G401.6 (cell line): ENCODE results near the gene OAS2.
"Not testable (repeated sequence)": the region's sequence is repeated elsewhere in the genome, so short reads cannot be mapped to it uniquely, and the experiment has no call there.

Experiments used
- FAIRE-seq: peaks from 2 replicates; lab custom pipeline; 2012; peaks lifted over from hg19 to GRCh38; lab: Jason Lieb, UNC

The OAS2 gene

GRCh38 chr12:112948806-112949205 is 29.5 kb upstream of the OAS2 start:
- no peak for FAIRE-seq

DNA sequence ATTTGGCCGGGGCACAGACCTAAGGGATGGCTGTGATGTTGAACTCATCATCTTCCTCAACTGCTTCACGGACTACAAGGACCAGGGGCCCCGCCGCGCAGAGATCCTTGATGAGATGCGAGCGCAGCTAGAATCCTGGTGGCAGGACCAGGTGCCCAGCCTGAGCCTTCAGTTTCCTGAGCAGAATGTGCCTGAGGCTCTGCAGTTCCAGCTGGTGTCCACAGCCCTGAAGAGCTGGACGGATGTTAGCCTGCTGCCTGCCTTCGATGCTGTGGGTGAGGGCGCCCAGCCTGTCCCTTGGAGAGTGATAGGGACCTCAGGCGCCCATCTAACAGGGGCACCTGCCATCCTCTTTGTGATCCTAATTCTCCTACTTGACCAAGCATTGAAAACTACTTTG is 27.6 kb upstream of the OAS2 start:
- no peak for FAIRE-seq

GRCh38 chr12:112957125-112957524 is 21.2 kb upstream of the OAS2 start:
- not testable (repeated sequence) for FAIRE-seq

GRCh38 chr12:112961074-112961473 is 17.2 kb upstream of the OAS2 start:
- FAIRE-seq, result no peak

- FAIRE-seq, result no peak
Measured at GRCh38 chr12:112961536-112961935, 16.8 kb upstream of the OAS2 start.

DNA sequence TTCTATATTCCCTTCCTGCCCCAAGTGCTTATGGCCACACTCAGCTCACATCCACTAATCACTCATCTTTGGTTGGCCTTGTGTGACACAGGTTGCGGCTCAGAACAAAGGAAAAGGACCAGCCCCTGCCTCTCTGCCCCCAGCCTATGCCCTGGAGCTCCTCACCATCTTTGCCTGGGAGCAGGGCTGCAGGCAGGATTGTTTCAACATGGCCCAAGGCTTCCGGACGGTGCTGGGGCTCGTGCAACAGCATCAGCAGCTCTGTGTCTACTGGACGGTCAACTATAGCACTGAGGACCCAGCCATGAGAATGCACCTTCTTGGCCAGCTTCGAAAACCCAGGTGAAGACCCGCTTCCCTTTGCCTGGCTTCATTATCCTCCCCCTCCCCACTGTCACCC is 15.8 kb upstream of the OAS2 start:
- FAIRE-seq, result no peak

DNA sequence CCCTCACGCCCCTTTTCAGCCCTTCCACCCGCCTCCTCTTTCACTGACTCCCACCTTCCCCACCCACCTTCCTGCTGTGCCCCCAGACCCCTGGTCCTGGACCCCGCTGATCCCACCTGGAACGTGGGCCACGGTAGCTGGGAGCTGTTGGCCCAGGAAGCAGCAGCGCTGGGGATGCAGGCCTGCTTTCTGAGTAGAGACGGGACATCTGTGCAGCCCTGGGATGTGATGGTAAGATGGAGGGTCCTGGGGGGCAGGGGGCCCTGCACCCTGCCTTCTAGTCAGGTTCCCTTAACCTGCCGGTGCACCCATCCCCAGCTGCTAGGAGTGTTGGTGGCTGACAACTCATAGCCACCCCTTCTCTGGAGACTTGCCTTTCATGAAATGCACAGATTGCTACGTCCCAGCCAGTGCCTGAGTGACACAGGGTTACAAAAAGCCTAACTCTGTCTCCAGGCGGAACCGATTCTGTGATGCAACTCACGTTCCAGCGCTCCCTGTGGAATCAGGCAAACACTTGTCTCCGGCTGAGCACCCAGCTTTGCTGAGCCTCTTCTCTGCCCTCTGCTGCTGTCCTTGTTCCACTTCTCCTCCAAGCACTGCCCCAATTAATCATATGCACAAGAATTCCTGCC is 15.0 kb upstream of the OAS2 start:
- FAIRE-seq, result no peak

- no peak for FAIRE-seq
Measured at GRCh38 chr12:112964067-112964670, 14.2 kb upstream of the OAS2 start.

DNA sequence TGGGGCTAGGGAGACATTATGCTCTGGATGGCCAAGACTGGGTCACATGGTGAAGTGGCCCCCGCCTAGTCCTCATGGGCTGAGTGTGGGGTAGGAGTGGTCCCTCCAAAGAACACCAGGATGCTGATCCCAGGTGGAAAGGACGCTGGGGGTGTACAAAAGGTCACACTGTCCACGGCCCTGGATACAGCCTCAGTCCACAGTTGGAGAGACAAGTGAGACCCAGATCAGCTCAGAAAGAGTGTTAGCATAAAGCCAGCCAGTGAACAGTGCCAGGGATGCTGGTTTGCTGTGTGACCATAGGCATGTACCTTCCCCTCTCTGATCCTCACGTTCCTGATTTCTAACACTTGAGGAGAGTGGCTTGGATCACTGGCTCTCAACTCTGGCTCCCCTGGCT is 13.4 kb upstream of the OAS2 start:
- no peak for FAIRE-seq

DNA sequence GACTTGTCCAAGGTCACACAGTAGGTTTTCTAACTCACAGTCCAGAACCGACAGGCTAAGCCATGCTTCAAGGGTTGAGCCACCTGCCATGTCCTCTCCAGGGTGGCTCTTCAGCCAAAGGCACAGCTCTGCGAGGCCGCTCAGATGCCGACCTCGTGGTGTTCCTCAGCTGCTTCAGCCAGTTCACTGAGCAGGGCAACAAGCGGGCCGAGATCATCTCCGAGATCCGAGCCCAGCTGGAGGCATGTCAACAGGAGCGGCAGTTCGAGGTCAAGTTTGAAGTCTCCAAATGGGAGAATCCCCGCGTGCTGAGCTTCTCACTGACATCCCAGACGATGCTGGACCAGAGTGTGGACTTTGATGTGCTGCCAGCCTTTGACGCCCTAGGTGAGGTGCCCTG is 12.7 kb upstream of the OAS2 start:
- FAIRE-seq, result no peak

- FAIRE-seq, result no peak
Measured at GRCh38 chr12:112967306-112967705, 11.0 kb upstream of the OAS2 start.

- FAIRE-seq, result no peak
Measured at GRCh38 chr12:112967858-112968257, 10.5 kb upstream of the OAS2 start.

- no peak for FAIRE-seq
Measured at GRCh38 chr12:112969547-112970306, 8.6 kb upstream of the OAS2 start.

- FAIRE-seq, result no peak
Measured at GRCh38 chr12:112970391-112970790, 7.9 kb upstream of the OAS2 start.

DNA sequence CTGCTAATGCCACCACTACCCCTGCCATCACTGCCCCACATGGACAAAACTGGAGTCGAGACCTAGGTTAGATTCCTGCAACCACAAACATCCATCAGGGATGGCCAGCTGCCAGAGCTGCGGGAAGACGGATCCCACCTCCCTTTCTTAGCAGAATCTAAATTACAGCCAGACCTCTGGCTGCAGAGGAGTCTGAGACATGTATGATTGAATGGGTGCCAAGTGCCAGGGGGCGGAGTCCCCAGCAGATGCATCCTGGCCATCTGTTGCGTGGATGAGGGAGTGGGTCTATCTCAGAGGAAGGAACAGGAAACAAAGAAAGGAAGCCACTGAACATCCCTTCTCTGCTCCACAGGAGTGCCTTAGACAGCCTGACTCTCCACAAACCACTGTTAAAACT is 7.1 kb upstream of the OAS2 start:
- no peak for FAIRE-seq

DNA sequence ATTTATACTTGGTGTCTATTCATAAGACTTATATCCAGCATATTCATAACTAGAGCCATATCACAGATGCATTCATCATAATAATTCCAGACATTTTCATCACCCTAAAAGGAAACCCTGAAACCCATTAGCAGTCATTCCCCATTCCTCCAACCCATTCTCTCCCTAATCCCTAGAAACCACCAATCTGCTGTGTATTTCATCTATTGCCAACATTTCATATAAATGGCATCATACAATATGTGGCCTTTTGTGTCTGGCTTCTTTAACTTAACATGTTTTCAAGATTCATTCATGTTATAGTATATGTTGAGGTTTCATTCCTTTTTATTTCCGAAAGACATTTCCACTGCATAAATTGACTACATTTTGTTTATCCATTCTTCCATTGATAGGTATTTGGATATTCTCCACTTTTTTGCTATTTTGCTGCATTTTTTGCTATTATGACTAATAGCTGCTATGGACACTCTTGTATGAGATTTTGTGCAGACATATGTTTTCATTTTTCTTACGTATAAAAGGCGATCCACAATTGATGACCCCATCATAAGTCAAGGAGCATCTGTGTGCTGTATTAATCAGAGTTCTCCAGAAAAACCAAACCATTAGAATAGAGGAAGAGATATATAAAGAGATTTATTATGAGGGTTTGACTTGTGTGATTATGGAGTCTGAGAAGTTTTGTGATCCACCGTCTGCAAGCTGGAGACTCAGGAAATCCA is 5.1 kb upstream of the OAS2 start:
- no peak for FAIRE-seq

GRCh38 chr12:112973818-112974231 is 4.5 kb upstream of the OAS2 start:
- no peak for FAIRE-seq

GRCh38 chr12:112974904-112975303 is 3.4 kb upstream of the OAS2 start:
- no peak for FAIRE-seq

GRCh38 chr12:112977139-112977538 is 1.2 kb upstream of the OAS2 start:
- no peak for FAIRE-seq

GRCh38 chr12:112977641-112978040 is 678 bp upstream of the OAS2 start:
- no peak for FAIRE-seq

- FAIRE-seq, result no peak
Measured at GRCh38 chr12:112979041-112979680, 842 bp downstream of the OAS2 start.

DNA sequence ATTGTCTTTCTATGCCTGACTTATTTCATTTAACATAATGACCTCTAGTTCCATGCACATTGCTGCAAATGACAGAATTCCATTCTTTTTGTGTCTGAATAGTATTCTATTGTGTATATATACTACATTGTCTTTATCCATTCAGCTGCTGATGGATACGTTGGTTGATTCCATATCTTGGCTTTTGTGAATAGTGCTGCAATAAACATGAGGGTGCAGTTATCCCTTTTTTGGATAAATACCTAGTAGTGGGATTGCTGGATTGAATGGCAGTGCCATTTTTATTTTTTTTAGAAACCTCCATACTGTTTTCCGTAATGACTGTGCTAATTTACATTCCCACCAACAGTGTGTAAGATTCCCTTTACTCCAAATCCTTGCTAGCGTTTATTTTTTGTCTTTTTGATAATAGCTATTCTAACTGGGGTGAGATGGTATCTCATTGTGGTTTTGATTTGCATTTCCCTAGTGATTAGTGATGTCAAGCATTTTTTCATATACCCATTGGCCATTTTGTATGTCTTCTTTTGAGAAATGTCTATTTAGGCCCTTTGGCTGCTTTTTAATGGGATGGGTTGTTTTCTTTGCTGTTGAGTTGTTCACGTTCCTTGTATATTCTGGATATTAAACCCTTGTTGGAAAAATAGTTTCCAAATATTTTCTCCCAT is 2.3 kb downstream of the OAS2 start:
- FAIRE-seq, result no peak
